Natural killer cell (primary cell): ENCODE data around the gene CIART. TPM values are rescaled to one million over a fixed set of nuclear protein-coding genes. Genes with fewer than 3 reads are reported as not detected.

Experiments
- ATAC-seq, 3 donors: fragments of 150-1000 bp in 2 of 3; fragments of 200-7000 bp in 1 of 3; cut with Tn5 transposase; 1 replicate in 1 of 3; 2 replicates in 2 of 3; pipeline ENCODE4 v1.10.0; 2021; ENCODE audit warnings: mild to moderate bottlenecking in 2 of 3, moderate library complexity in 2 of 3
- DNase-seq, 2 donors: peaks; one replicate each; pipeline versions ENCODE4 v3.0.0 to v3.0.0-alpha.2; 2013 to 2021; ENCODE audit warnings: mixed read lengths in 1 of 2
- H3K27ac ChIP-seq: one replicate; pipeline ENCODE4 v1.5.1; 2013; ENCODE audit warnings: mild to moderate bottlenecking, low read length
- H3K27me3 ChIP-seq: one replicate; pipeline ENCODE4 v1.6.1; 2013; ENCODE audit warnings: low read length; ENCODE audit not compliant: control insufficient read depth, insufficient read depth
- H3K36me3 ChIP-seq: one replicate; pipeline ENCODE4 v1.6.1; 2013; ENCODE audit warnings: low read length; ENCODE audit not compliant: control insufficient read depth, insufficient read depth
- H3K4me1 ChIP-seq: one replicate; pipeline ENCODE4 v1.6.1; 2013; ENCODE audit warnings: low read length; ENCODE audit not compliant: control insufficient read depth, insufficient read depth
- H3K4me3 ChIP-seq: one replicate; pipeline ENCODE4 v1.5.1; 2013; ENCODE audit warnings: low read length
- H3K9me3 ChIP-seq: one replicate; pipeline ENCODE4 v1.6.1; 2013; ENCODE audit warnings: low read length; ENCODE audit not compliant: control insufficient read depth, insufficient read depth
- H3K27ac Mint-ChIP-seq, 2 donors: one replicate each; pipeline ENCODE4 v1.8.0; 2022; ENCODE audit warnings: mild to moderate bottlenecking in 2 of 2, mixed read lengths in 2 of 2, moderate library complexity in 1 of 2
- H3K27me3 Mint-ChIP-seq, 2 donors: one replicate each; pipeline ENCODE4 v1.8.0; 2022; ENCODE audit warnings: low read depth in 2 of 2, mixed read lengths in 2 of 2
- H3K36me3 Mint-ChIP-seq: one replicate; pipeline ENCODE4 v1.8.0; 2022; ENCODE audit warnings: mixed read lengths
- H3K4me1 Mint-ChIP-seq, 2 donors: one replicate each; pipeline ENCODE4 v1.8.0; 2022; ENCODE audit warnings: mixed read lengths in 2 of 2
- H3K4me3 Mint-ChIP-seq: one replicate; pipeline ENCODE4 v1.8.0; 2022; ENCODE audit warnings: mild to moderate bottlenecking, moderate library complexity, mixed read lengths
- H3K9me3 Mint-ChIP-seq, 2 donors: one replicate each; pipeline ENCODE4 v1.8.0; 2022; ENCODE audit warnings: mixed read lengths in 2 of 2
- CTCF ChIP-seq: fragments of 200-600 bp; IDR thresholded peaks from one replicate; pipeline ENCODE4 v1.8.0; 2022; ENCODE audit warnings: antibody characterized with exemption
- WGBS: methylation state at CpG from one replicate; pipeline ENCODE4 v1.1.7; 2013; ENCODE audit warnings: missing lambda C conversion rate; ENCODE audit not compliant: insufficient coverage; 5-methylcytosine and 5-hydroxymethylcytosine counted together
- intact Hi-C: fragments of 100-400 bp; cut with micrococcal nuclease; formaldehyde crosslinking; loops from one replicate; pipeline ENCODE4 v1.14.2; 2022
- total RNA-seq, 4 donors: library from RNA; stranded (reverse); fragments of 120-200 nt in 1 of 4; gene quantifications; one replicate each; pipeline versions ENCODE4 v1.2.3 to v1.2.4, GENCODE V29; 2013 to 2022

Gene CIART
- total RNA-seq, 3 donors from 2014 or later (not counting 1 experiment from before 2014, with no cell fraction given), result 0.33 to 2.4 (median 1.9) TPM

DNA sequence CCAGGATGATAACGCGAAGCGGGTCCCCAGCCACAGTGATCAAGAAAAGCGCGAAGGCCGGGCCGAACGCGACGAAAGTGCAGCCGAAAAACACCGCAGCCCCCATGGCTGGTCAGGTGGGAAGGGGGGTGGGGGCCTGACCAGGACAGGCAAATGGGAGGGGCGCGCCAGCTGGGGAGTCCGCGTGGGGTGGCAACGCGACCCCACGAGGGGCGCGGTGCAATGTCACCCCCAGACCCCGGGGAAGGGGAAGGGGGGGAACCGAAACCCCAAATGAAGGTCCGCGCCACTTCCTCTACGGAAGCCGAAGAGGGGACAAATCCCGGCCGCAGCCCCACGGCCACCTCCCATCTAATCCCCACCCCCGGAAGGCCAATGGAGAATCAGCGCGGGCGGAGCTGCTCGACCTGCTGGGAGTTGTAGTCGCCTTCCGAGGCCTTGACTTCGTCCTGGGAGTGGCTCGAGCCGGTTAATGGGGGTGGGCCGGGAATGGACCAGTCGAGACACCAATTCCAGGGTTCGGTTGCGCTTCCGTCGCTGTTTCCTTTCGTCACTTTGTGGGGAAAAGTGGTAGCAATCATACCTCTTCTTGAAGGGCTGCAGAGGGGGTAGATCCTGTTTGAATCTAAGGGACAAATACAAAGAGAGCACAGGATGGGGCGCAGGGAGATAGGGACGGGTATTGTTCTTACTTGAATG, 13.5 kb upstream of the CIART start, which contains the start of gene APH1A:
Gene APH1A, minus strand, starts transcription at position 312 of the 699 bp plus-strand sequence. Its CDS starts 206 bp downstream, at position 106.
- ATAC-seq (peak; percentile 94 to 95 (median 94)), DNase-seq (peak; percentile 83 to 95)
- Histone ChIP-seq H3K27me3 (no peaks in the 10 kb centered on the region), H3K36me3 (peaks cover 28% of the 10 kb centered on the region), H3K4me1 (peaks cover 26% of the 10 kb centered on the region), H3K4me3 (peak within 1 kb of the TSS; percentile 86), H3K27ac (peak within 1 kb of the TSS; percentile 89), H3K9me3 (no peaks in the 10 kb centered on the region)
- H3K27ac Mint-ChIP-seq, result peak within 1 kb of the TSS; percentile 93 to 94
- H3K9me3 Mint-ChIP-seq, result no peaks in the 10 kb centered on the region
- TF ChIP-seq CTCF, result no peak
- WGBS, result under 1% methylated on average over 49 of the region's 49 CpGs
- H3K27me3 Mint-ChIP-seq, result peaks cover 9 to 17% of the 10 kb centered on the region in 2 donors
- peak within 1 kb of the TSS; percentile 98 for H3K4me3 Mint-ChIP-seq
- H3K36me3 Mint-ChIP-seq, result no peaks in the 10 kb centered on the region
- intact Hi-C loops, result loop anchor here (2.0 kb wide), 2 partner anchors 32 to 52 kb away; partner anchors contain the start of genes ANP32E and PRPF3
- peaks cover 21 to 31% of the 10 kb centered on the region in 2 donors for H3K4me1 Mint-ChIP-seq

GRCh38 chr1:150269451-150269850, 12.9 kb upstream of the CIART start:
- no peak for ATAC-seq
- H3K36me3 Mint-ChIP-seq, result no peaks in the 10 kb centered on the region

DNA sequence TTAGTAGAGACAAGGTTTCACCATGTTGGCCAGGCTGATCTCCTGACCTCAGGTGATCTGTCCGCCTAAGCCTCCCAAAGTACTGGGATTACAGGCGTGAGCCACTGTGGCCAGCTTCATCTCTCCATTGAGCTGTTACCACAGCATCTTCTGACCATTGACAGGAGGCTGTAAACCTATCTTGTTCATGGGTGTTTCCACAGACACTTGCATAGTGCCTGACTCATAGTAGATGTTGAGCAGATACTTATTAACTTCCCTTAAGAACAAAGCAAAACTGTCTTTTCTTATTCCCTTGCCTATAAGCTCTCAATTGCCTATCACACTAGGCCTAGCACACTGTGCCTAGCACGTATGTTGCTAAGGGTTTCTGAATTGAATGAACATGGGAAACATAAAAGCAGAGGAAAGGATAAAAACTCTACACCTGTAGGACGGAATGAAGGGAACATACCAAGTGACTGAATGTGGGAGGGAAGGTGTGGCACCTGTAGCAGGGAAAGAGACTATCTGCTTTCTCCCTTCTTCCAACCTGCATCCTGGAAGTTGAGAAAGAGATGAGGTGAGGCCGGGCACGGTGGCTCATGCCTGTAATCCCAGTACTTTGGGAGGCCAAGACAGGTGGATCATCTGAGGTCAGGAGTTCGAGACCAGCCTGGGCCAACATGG, 10.9 kb upstream of the CIART start:
- no peak overlapping the region for H3K4me3 ChIP-seq
- H3K36me3 ChIP-seq, result peaks cover 8% of the 10 kb centered on the region
- Mint-ChIP-seq H3K9me3 (no peaks in the 10 kb centered on the region), H3K4me1 (peaks cover 21 to 31% of the 10 kb centered on the region in 2 donors), H3K4me3 (no peak overlapping the region), H3K27ac (no peak overlapping the region), H3K27me3 (peaks cover 12 to 17% of the 10 kb centered on the region in 2 donors), H3K36me3 (no peaks in the 10 kb centered on the region)
- ATAC-seq, result no peak
- TF ChIP-seq CTCF, result no peak
- no peak overlapping the region for H3K27ac ChIP-seq
- no peak for DNase-seq
- peaks cover 26% of the 10 kb centered on the region for H3K4me1 ChIP-seq
- intact Hi-C loops, result no loop called here
- H3K9me3 ChIP-seq, result no peaks in the 10 kb centered on the region
- 95% methylated on average over 6 of the region's 7 CpGs for WGBS
- no peaks in the 10 kb centered on the region for H3K27me3 ChIP-seq

More at GRCh38 chr1:150269451-150269850, 12.9 kb upstream of the CIART start:
- H3K4me3 Mint-ChIP-seq, result peak overlapping the region; percentile 98
- H3K9me3 Mint-ChIP-seq, result no peaks in the 10 kb centered on the region
- no peak for TF ChIP-seq CTCF
- H3K27me3 Mint-ChIP-seq, result peaks cover 10 to 17% of the 10 kb centered on the region in 2 donors
- H3K4me1 ChIP-seq, result peaks cover 26% of the 10 kb centered on the region
- H3K4me1 Mint-ChIP-seq, result peaks cover 21 to 31% of the 10 kb centered on the region in 2 donors
- intact Hi-C loops, result loop anchor here (2.0 kb wide), 2 partner anchors 33 to 51 kb away; partner anchors contain the start of genes ANP32E and PRPF3
- peaks cover 28% of the 10 kb centered on the region for H3K36me3 ChIP-seq
- H3K4me3 ChIP-seq, result peak overlapping the region; percentile 86
- H3K27me3 ChIP-seq, result no peaks in the 10 kb centered on the region
- WGBS, result 23% methylated on average over 3 of the region's 10 CpGs
- no peak for DNase-seq
- H3K27ac ChIP-seq, result peak overlapping the region; percentile 89
- no peaks in the 10 kb centered on the region for H3K9me3 ChIP-seq
- H3K27ac Mint-ChIP-seq, result peak overlapping the region; percentile 93 to 94
